WERI-Rb-1 (cell line): Measurements from ENCODE around the gene E4F1.

ENCODE experiments used
- DNase-seq: peaks from one replicate; pipeline ENCODE4 v3.0.0-alpha.2; 2020
- H3K27ac ChIP-seq: fragments of 250-450 bp; sonication (Bioruptor Pico); 2 replicates; pipeline ENCODE4 v1.5.1; 2020; ENCODE audit warnings: mild to moderate bottlenecking, moderate library complexity
- H3K27me3 ChIP-seq: fragments of 250-450 bp; sonication (Bioruptor Pico); 2 replicates; pipeline ENCODE4 v1.5.1; 2021; ENCODE audit warnings: mild to moderate bottlenecking, low read depth, moderate library complexity; ENCODE audit not compliant: insufficient read depth, severe bottlenecking
- H3K36me3 ChIP-seq: fragments of 250-450 bp; sonication (Bioruptor Pico); 2 replicates; pipeline ENCODE4 v1.5.1; 2020; ENCODE audit warnings: mild to moderate bottlenecking, moderate library complexity
- H3K4me3 ChIP-seq: 2 replicates; pipeline ENCODE4 v1.5.1; 2011; ENCODE audit warnings: low read depth, mild to moderate bottlenecking, control low read depth, low read length
- H3K9me3 ChIP-seq: fragments of 250-450 bp; sonication (Bioruptor Pico); 2 replicates; pipeline ENCODE4 v1.5.1; 2021; ENCODE audit warnings: mild to moderate bottlenecking, moderate library complexity; ENCODE audit not compliant: severe bottlenecking
- TF ChIP-seq, protein P1 (sequence below): IDR thresholded peaks from 2 replicates; pipeline ENCODE4 v1.5.1; 2011; ENCODE audit warnings: low read depth, mild to moderate bottlenecking, control low read depth, inconsistent platforms, low read length

The E4F1 gene

DNA sequence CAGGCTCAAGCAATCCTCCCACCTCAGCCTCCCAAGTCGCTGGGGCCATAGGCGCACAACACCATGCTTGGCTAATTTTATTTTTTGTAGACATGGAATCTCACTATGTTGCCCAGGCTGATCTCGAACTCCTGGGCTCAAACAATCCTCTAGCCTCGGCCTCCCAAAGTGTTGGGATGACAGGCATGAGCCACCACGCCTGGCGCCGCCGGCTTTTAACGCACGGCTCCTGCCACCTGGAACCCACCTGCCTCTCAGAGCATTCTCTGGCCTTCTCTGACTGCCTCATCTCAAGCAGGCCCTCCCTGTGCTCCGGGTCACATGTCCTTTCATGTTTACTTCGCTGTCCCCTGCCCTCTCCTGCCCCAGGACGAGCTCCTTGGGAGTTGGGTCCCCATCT lies 37.3 kb upstream of the E4F1 start:
- no peaks in the 10 kb centered on the region for H3K9me3 ChIP-seq
- H3K36me3 ChIP-seq = peaks cover 51% of the 10 kb centered on the region
- DNase-seq = no peak
- H3K27ac ChIP-seq = no peak overlapping the region
- no peak overlapping the region for H3K4me3 ChIP-seq
- TF ChIP-seq, protein P1, sequence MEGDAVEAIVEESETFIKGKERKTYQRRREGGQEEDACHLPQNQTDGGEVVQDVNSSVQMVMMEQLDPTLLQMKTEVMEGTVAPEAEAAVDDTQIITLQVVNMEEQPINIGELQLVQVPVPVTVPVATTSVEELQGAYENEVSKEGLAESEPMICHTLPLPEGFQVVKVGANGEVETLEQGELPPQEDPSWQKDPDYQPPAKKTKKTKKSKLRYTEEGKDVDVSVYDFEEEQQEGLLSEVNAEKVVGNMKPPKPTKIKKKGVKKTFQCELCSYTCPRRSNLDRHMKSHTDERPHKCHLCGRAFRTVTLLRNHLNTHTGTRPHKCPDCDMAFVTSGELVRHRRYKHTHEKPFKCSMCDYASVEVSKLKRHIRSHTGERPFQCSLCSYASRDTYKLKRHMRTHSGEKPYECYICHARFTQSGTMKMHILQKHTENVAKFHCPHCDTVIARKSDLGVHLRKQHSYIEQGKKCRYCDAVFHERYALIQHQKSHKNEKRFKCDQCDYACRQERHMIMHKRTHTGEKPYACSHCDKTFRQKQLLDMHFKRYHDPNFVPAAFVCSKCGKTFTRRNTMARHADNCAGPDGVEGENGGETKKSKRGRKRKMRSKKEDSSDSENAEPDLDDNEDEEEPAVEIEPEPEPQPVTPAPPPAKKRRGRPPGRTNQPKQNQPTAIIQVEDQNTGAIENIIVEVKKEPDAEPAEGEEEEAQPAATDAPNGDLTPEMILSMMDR = no peak
- H3K27me3 ChIP-seq = no peaks in the 10 kb centered on the region

- Histone ChIP-seq H3K27me3 (no peaks in the 10 kb centered on the region), H3K4me3 (no peak overlapping the region), H3K9me3 (no peaks in the 10 kb centered on the region), H3K27ac (no peak overlapping the region), H3K36me3 (peaks cover 48% of the 10 kb centered on the region)
- no peak for DNase-seq
- TF ChIP-seq, protein P1 = no peak
Measured at GRCh38 chr16:2186505-2186904, 36.9 kb upstream of the E4F1 start.

DNA sequence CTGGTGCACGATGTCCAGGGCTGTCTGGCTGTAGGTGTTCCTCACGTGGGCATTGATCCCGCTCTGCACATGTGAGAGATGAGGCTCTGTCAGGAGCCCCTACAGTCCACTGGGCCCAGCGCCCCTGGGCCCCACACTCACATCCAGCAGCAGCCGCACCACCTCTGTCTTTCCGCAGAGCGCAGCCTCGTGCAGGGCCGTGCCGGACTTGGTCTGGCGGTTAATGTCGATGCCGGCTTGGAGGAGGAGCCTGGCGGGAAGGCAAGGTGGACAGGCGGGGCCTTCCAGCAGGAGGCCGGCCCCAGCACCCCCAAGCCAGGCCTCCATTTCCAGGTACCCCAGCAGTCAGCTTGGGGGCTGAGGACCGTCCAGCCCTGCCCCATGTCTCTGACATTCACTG lies 36.2 kb upstream of the E4F1 start:
- Histone ChIP-seq H3K27me3 (no peaks in the 10 kb centered on the region), H3K9me3 (no peaks in the 10 kb centered on the region), H3K27ac (no peak overlapping the region), H3K4me3 (no peak overlapping the region), H3K36me3 (peaks cover 43% of the 10 kb centered on the region)
- no peak for DNase-seq
- TF ChIP-seq, protein P1 = no peak

GRCh38 chr16:2188395-2188794 lies 35.0 kb upstream of the E4F1 start:
- Histone ChIP-seq H3K36me3 (peaks cover 36% of the 10 kb centered on the region), H3K4me3 (no peak overlapping the region), H3K27me3 (no peaks in the 10 kb centered on the region), H3K27ac (no peak overlapping the region), H3K9me3 (no peaks in the 10 kb centered on the region)
- TF ChIP-seq, protein P1 = no peak
- DNase-seq = no peak

DNA sequence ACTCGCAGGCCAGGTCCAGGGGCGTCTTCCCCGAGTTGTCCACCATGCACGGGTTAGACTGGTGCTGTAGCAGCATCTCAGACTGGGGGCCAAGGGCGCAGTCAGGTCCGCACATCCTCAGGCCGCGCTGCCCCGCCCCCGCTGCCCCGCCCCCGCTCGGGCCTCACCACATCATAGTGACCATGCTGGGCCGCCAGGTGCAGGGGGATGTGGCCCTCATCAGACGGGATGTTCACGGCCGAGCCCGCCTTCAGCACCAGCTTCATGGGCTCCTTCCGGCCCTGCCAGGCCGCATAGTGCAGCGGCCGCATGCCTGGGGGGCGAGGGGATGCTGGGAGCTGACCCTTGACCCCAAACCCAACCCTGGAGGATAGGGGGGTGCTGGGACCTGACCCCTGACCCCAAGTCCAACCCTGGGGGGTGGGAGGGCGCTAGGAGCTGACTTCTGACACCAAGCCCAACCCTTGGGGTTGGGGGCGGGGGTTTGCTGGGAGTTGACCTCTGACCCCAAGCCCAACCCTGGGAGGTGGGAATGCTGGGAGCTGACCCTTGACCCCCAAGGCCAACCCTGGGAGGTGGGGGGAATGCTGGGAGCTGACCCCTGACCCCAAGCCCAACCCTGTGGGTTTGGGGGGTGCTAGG lies 34.0 kb upstream of the E4F1 start:
- H3K27me3 ChIP-seq = no peaks in the 10 kb centered on the region
- TF ChIP-seq, protein P1 = no peak
- H3K4me3 ChIP-seq = no peak overlapping the region
- DNase-seq = no peak
- H3K36me3 ChIP-seq = peaks cover 33% of the 10 kb centered on the region
- H3K27ac ChIP-seq = no peak overlapping the region
- no peaks in the 10 kb centered on the region for H3K9me3 ChIP-seq
